HepG2 (cell line): ENCODE measurements around the gene COQ9. TPM values are rescaled to one million over a fixed set of nuclear protein-coding genes. Genes with fewer than 3 reads are reported as not detected.

Source experiments
- ATAC-seq: fragments of 200-7000 bp; cut with Tn5 transposase; 3 replicates; pipeline ENCODE4 v1.9.1; 2020; ENCODE audit warnings: mild to moderate bottlenecking, moderate library complexity
- BruUV-seq: library from RNA; stranded (reverse); fragments of 400-500 nt; replicated peaks from 2 replicates; lab custom pipeline; 2021; lab: Mats Ljungman, UMichigan
- CTCF ChIA-PET: fragments of 300-600 bp; formaldehyde crosslinking; extraction: SDS; loops from one replicate; lab custom pipeline; 2021; ENCODE audit warnings: low total read pairs, inconsistent platforms, low intra/inter-chr PET ratio; lab: Yijun Ruan, JAX
- POLR2A ChIA-PET: fragments of 350-600 bp; sonication (Branson Sonifier 250); formaldehyde crosslinking; loops from one replicate; lab custom pipeline; 2020; ENCODE audit warnings: antibody characterized with exemption, inconsistent platforms; lab: Yijun Ruan, JAX
- DNase-seq: peaks from one replicate; pipeline ENCODE4 v3.0.0-alpha.2; 2015; ENCODE audit warnings: low spot score
- FAIRE-seq: peaks from 3 replicates; lab custom pipeline; 2011; peaks lifted over from hg19 to GRCh38; lab: Jason Lieb, UNC
- H2AFZ ChIP-seq: one replicate; pipeline ENCODE4 v1.6.1; 2011; ENCODE audit warnings: low read length, inconsistent platforms
- H3K27ac ChIP-seq: fragments of 300-600 bp; 3 replicates; pipeline ENCODE4 v1.8.0; 2011; ENCODE audit warnings: mixed run types, mild to moderate bottlenecking, mixed read lengths, low read length, inconsistent platforms; ENCODE audit not compliant: insufficient read depth; ENCODE audit errors: extremely low read length
- H3K27me3 ChIP-seq, 2 experiments: fragments of 200-600 bp in 1 of 2; 2 replicates in 1 of 2; 3 replicates in 1 of 2; pipeline versions ENCODE4 v1.6.0 to v1.8.0; 2011; ENCODE audit warnings: low read length in 2 of 2, mild to moderate bottlenecking in 2 of 2, moderate library complexity in 2 of 2, inconsistent platforms in 1 of 2; ENCODE audit not compliant: insufficient read depth in 2 of 2, control insufficient read depth in 1 of 2
- H3K36me3 ChIP-seq, 2 experiments: fragments of 200-600 bp in 1 of 2; replicated peaks in 1 of 2; 2 replicates in 1 of 2; 3 replicates in 1 of 2; pipeline versions ENCODE4 v1.5.1 to v1.8.0; 2011; ENCODE audit warnings: low read length in 2 of 2, inconsistent platforms in 1 of 2; ENCODE audit not compliant: insufficient read depth in 2 of 2, control insufficient read depth in 1 of 2
- H3K4me1 ChIP-seq: 2 replicates; pipeline ENCODE4 v1.5.1; 2012; ENCODE audit warnings: low read length, inconsistent platforms; ENCODE audit not compliant: insufficient read depth
- H3K4me2 ChIP-seq: 2 replicates; pipeline ENCODE4 v1.6.0; 2011; ENCODE audit warnings: low read depth, low read length, inconsistent platforms
- H3K4me3 ChIP-seq, 3 experiments: fragments of 200-600 bp in 1 of 3; sonication (generic), shearing (Covaris generic) in 1 of 3; replicated peaks in 1 of 3; 2 replicates each; pipeline ENCODE4 v1.5.1; 2011 to 2016; ENCODE audit warnings: low read length in 3 of 3, inconsistent platforms in 2 of 3, low read depth in 2 of 3, mild to moderate bottlenecking in 2 of 3, control low read depth in 1 of 3, mixed read lengths in 1 of 3; ENCODE audit not compliant: insufficient read depth in 1 of 3
- H3K79me2 ChIP-seq: one replicate; pipeline ENCODE4 v1.6.1; 2011; ENCODE audit warnings: low read length, inconsistent platforms; ENCODE audit not compliant: insufficient read depth
- H3K9ac ChIP-seq: 2 replicates; pipeline ENCODE4 v1.6.0; 2011; ENCODE audit warnings: mild to moderate bottlenecking, low read depth, low read length, inconsistent platforms; ENCODE audit not compliant: insufficient read depth
- H3K9me3 ChIP-seq: 2 replicates; pipeline ENCODE4 v1.5.1; 2012; ENCODE audit warnings: mild to moderate bottlenecking, low read length
- H4K20me1 ChIP-seq: 2 replicates; pipeline ENCODE4 v1.6.0; 2011; ENCODE audit warnings: inconsistent platforms, mild to moderate bottlenecking, low read length, moderate library complexity; ENCODE audit not compliant: insufficient read depth
- ATF5 ChIP-seq: sonication (generic); formaldehyde crosslinking; IDR thresholded peaks from 2 replicates; pipeline ENCODE4 v1.4.0; 2020; ENCODE audit warnings: mild to moderate bottlenecking, low read depth, missing genetic modification reagents
- BRF2 ChIP-seq: sonication (generic); formaldehyde crosslinking; IDR thresholded peaks from 2 replicates; pipeline ENCODE4 v1.8.1; 2022; ENCODE audit warnings: mild to moderate bottlenecking, missing genetic modification reagents
- CSRNP2 ChIP-seq: sonication (generic); formaldehyde crosslinking; conservative IDR thresholded peaks from 2 replicates; pipeline ENCODE4 v1.8.0; 2022; ENCODE audit warnings: low read depth, missing genetic modification reagents
- FLYWCH1 ChIP-seq: sonication (generic); formaldehyde crosslinking; IDR thresholded peaks from 2 replicates; pipeline ENCODE4 v1.8.1; 2023; ENCODE audit warnings: mild to moderate bottlenecking, missing genetic modification reagents
- GABPA ChIP-seq, 2 experiments: IDR thresholded peaks; 2 replicates each; pipeline ENCODE4 v1.6.1; 2011 to 2016; ENCODE audit warnings: low read depth in 2 of 2, low read length in 1 of 2, missing biosample characterization in 1 of 2, missing genetic modification characterization in 1 of 2
- GABPB1 ChIP-seq: IDR thresholded peaks from 2 replicates; pipeline ENCODE4 v1.6.1; 2016; ENCODE audit warnings: mild to moderate bottlenecking, missing genetic modification reagents, moderate library complexity, missing compliant biosample characterization
- IKZF4 ChIP-seq: sonication (generic); formaldehyde crosslinking; IDR thresholded peaks from 2 replicates; pipeline ENCODE4 v1.5.1; 2020; ENCODE audit warnings: borderline replicate concordance, mild to moderate bottlenecking, low read depth, missing genetic modification reagents; ENCODE audit errors: not compliant biosample characterization
- RERE ChIP-seq: IDR thresholded peaks from 2 replicates; pipeline ENCODE4 v1.6.1; 2016; ENCODE audit warnings: low read depth, missing genetic modification reagents, missing compliant biosample characterization
- SRSF1 ChIP-seq: fragments of 200-400 bp; formaldehyde crosslinking; optimal IDR thresholded peaks from 2 replicates; pipeline ENCODE3; 2017; ENCODE audit warnings: mild to moderate bottlenecking, low read depth, low read length, moderate library complexity
- ZFY ChIP-seq: sonication (generic); formaldehyde crosslinking; IDR thresholded peaks from 2 replicates; pipeline ENCODE4 v1.4.0; 2020; ENCODE audit warnings: missing genetic modification reagents
- ZMAT3 ChIP-seq: sonication (generic); formaldehyde crosslinking; conservative IDR thresholded peaks from 2 replicates; pipeline ENCODE4 v1.7.0; 2021; ENCODE audit warnings: missing genetic modification reagents
- ZMYM2 ChIP-seq: sonication (generic); formaldehyde crosslinking; IDR thresholded peaks from 2 replicates; pipeline ENCODE4 v1.8.0; 2022; ENCODE audit warnings: mild to moderate bottlenecking, missing genetic modification reagents
- ZNF337 ChIP-seq: sonication (generic); formaldehyde crosslinking; IDR thresholded peaks from 2 replicates; pipeline ENCODE4 v1.5.1; 2020; ENCODE audit warnings: missing genetic modification reagents, low read depth, mild to moderate bottlenecking, borderline replicate concordance
- ZNF451 ChIP-seq: sonication (generic); formaldehyde crosslinking; IDR thresholded peaks from 2 replicates; pipeline ENCODE4 v1.5.0; 2020; ENCODE audit warnings: mild to moderate bottlenecking, missing genetic modification reagents
- ZNF737 ChIP-seq: sonication (generic); formaldehyde crosslinking; IDR thresholded peaks from 2 replicates; pipeline ENCODE4 v1.5.0; 2020; ENCODE audit warnings: missing genetic modification reagents, mild to moderate bottlenecking, borderline replicate concordance
- WGBS: methylation state at CpG from one replicate; pipeline ENCODE4 v1.1.6; 2017; ENCODE audit warnings: low lambda C conversion rate; 5-methylcytosine and 5-hydroxymethylcytosine counted together
- in situ Hi-C: cut with HindIII; loops from 2 replicates; pipeline ENCODE4 v1.10.0; 2017; ENCODE audit warnings: low pct_unique_long_range_greater_than_20kb; ENCODE audit not compliant: extremely low pct_ligation_motif_present
- intact Hi-C: fragments of 100-400 bp; cut with micrococcal nuclease; formaldehyde crosslinking; loops from one replicate; pipeline ENCODE4 v1.10.0; 2022; ENCODE audit not compliant: unreplicated experiment
- polyA plus RNA-seq, 8 experiments: library from polyadenylated mRNA; depleted of rRNA in 3 of 8; stranded (reverse) in 7 of 8; unstranded in 1 of 8; fragments of >200 nt; fragmentation: Illumina TruSeq in 4 of 8; extraction: Trizol in 4 of 8; gene quantifications; 2 replicates each; pipeline versions ENCODE4 v1.2.1 to v1.2.3, GENCODE V29; 2011 to 2016; ENCODE audit warnings: low read depth in 4 of 8, missing spikeins in 1 of 8, mixed read lengths in 1 of 8; ENCODE audit not compliant: insufficient read depth in 1 of 8
- total RNA-seq, 5 experiments: library from RNA; depleted of rRNA; stranded (reverse); fragments of >200 nt; fragmentation: Illumina TruSeq; extraction: Trizol; gene quantifications; 2 replicates each; pipeline ENCODE4 v1.2.3, GENCODE V29; 2016; ENCODE audit warnings: low read depth in 1 of 5

The COQ9 gene
- total and polyA plus RNA-seq, 2 of the 13 experiments (the other 11 are each of a cell fraction or from before 2014, with no cell fraction given): 57.5 to 108 TPM

- H2AFZ ChIP-seq: no peak overlapping the region
- POLR2A ChIA-PET: interaction anchor here (0.7 to 3.7 kb wide), 15 partner anchors 9 to 272 kb away, joined by 3 to 52 read pairs (median 5); partner anchors contain the start of genes CIAPIN1, COQ9, DOK4 and KATNB1
- peaks cover 33% of the 10 kb centered on the region for H3K4me1 ChIP-seq
- CTCF ChIA-PET: interaction anchor here (1.2 to 4.6 kb wide), 2 partner anchors 9 to 57 kb away, joined by 3 to 37 read pairs; no protein-coding TSS in a partner anchor
- peaks cover 29 to 65% of the 10 kb centered on the region in 2 experiments for H3K36me3 ChIP-seq
- H3K27ac ChIP-seq: peak overlapping the region; percentile 63
- no peak for FAIRE-seq
- no peaks in the 10 kb centered on the region for H4K20me1 ChIP-seq
- H3K9me3 ChIP-seq: no peaks in the 10 kb centered on the region
- peak; percentile 73 for ATAC-seq
- DNase-seq: no peak
- 0% methylated on average over 9 of the region's 16 CpGs for WGBS
- peak overlapping the region; percentile 94 for H3K9ac ChIP-seq
- H3K79me2 ChIP-seq: peaks cover 34% of the 10 kb centered on the region
- H3K27me3 ChIP-seq: no peaks in the 10 kb centered on the region; a peak in 1 of 5 replicates
- H3K4me3 ChIP-seq: peak overlapping the region; percentile 94 to 100 (median 99)
- intact Hi-C loops (loop anchor here (1.0 kb wide), 1 partner anchor 56 kb away; no protein-coding TSS in a partner anchor), in situ Hi-C loops (no loop called here)
- H3K4me2 ChIP-seq: peak overlapping the region; percentile 95
- BruUV-seq: no TSS peak
- TF ChIP-seq ZMYM2 (CRISPR knock-in tag) (no peak), CSRNP2 (no peak), ZNF737 (CRISPR knock-in tag) (0 out of 2 replicates have a peak, but pooled peaks have one; percentile 6), BRF2 (CRISPR knock-in tag) (no peak), RERE (CRISPR knock-in tag) (no peak), FLYWCH1 (CRISPR knock-in tag) (no peak), ZMAT3 (CRISPR knock-in tag) (0 out of 2 replicates have a peak, but pooled peaks have one; percentile 7), ATF5 (peak; percentile 1; the same call in 1 of the 2 replicates), ZFY (CRISPR knock-in tag) (no peak), ZNF451 (CRISPR knock-in tag) (no peak), GABPA (IDR thresholded peaks at IDR 0.05; ENCODE audit: low read depth, low read length) (no peak), GABPA (CRISPR knock-in tag; IDR thresholded peaks at IDR 0.05; ENCODE audit: low read depth) (peak; percentile 16; the same call in 1 of the 2 replicates), SRSF1 (peak; percentile 1), IKZF4 (CRISPR knock-in tag) (peak; percentile 66), ZNF337 (CRISPR knock-in tag) (0 out of 2 replicates have a peak, but pooled peaks have one; percentile 14), GABPB1 (CRISPR knock-in tag) (no peak)
Measured at GRCh38 chr16:57462978-57463362, 15.7 kb downstream of the COQ9 start.
